Cardiac fibroblast (primary cell): Measurements from ENCODE around the gene ADAMTS17.

Source experiments
- DNase-seq, 2 donors: peaks; one replicate each; pipeline versions ENCODE4 v3.0.0 to v3.0.0-alpha.2; 2010; ENCODE audit warnings: low read depth in 2 of 2
- H3K4me3 ChIP-seq, 2 donors: replicated peaks in 1 of 2; 1 replicate in 1 of 2; 2 replicates in 1 of 2; pipeline ENCODE4 v1.5.1; 2011; ENCODE audit warnings: low read depth in 2 of 2, low read length in 2 of 2, mild to moderate bottlenecking in 2 of 2, moderate library complexity in 1 of 2
- CTCF ChIP-seq: IDR thresholded peaks from one replicate; pipeline ENCODE4 v1.5.1; 2011; ENCODE audit warnings: low read depth, mild to moderate bottlenecking, low read length, inconsistent platforms

Gene ADAMTS17

DNA sequence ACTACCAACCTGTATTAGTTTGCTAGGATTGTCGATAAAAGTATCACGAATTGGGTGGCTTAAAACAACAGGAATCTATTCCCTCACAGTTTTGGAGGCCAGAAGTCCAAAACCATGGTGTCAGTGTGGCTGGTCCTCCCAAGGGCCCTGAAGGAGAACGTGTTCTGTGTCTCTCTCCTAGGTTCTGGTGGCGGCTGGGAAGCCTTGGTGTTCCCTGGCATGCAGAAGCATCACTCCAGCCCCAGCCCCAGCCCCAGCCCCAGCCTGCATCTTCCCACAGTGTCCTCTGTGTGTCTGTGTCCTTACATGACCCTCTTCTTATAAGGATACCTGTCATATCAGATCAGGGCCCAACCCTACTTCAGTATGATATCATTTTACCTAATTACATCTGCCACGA, 336.1 kb downstream of the ADAMTS17 start:
- no peak overlapping the region for H3K4me3 ChIP-seq
- DNase-seq = no peak
- no peak for TF ChIP-seq CTCF

- no peak for TF ChIP-seq CTCF
- H3K4me3 ChIP-seq = no peak overlapping the region
- DNase-seq = no peak
These were observed 336.8 kb downstream of the ADAMTS17 start for GRCh38 chr15:100005013-100005412.

- no peak overlapping the region for H3K4me3 ChIP-seq
- no peak for TF ChIP-seq CTCF
- no peak for DNase-seq
These were observed 338.8 kb downstream of the ADAMTS17 start for GRCh38 chr15:100002787-100003536.

GRCh38 chr15:100002086-100002620, 339.6 kb downstream of the ADAMTS17 start:
- no peak for TF ChIP-seq CTCF
- H3K4me3 ChIP-seq = no peak overlapping the region
- no peak for DNase-seq

- H3K4me3 ChIP-seq = no peak overlapping the region
- DNase-seq = no peak
- TF ChIP-seq CTCF = no peak
These were observed 340.4 kb downstream of the ADAMTS17 start for GRCh38 chr15:100001405-100001804.

GRCh38 chr15:99999282-100000070, 342.3 kb downstream of the ADAMTS17 start:
- no peak for DNase-seq
- H3K4me3 ChIP-seq = no peak overlapping the region
- no peak for TF ChIP-seq CTCF
